Type B pancreatic cell (in vitro differentiated cells): Measurements from ENCODE around the gene WDR46. TPM values are rescaled to one million over a fixed set of nuclear protein-coding genes. Genes with fewer than 3 reads are reported as not detected.

Experiments
- DNase-seq: peaks from one replicate; pipeline ENCODE4 v3.0.0; 2021; ENCODE audit warnings: mixed read lengths; ENCODE audit not compliant: unreplicated experiment; ENCODE audit errors: extremely low spot score
- H3K27ac Mint-ChIP-seq: 2 replicates; pipeline ENCODE4 v1.8.0; 2021; ENCODE audit warnings: mild to moderate bottlenecking, mixed read lengths
- H3K27me3 Mint-ChIP-seq: 2 replicates; pipeline ENCODE4 v1.8.0; 2021; ENCODE audit warnings: mixed read lengths
- H3K36me3 Mint-ChIP-seq: 2 replicates; pipeline ENCODE4 v1.8.0; 2021; ENCODE audit warnings: mixed read lengths
- H3K4me1 Mint-ChIP-seq: one replicate; pipeline ENCODE4 v1.8.0; 2021; ENCODE audit warnings: mixed read lengths; ENCODE audit not compliant: unreplicated experiment
- H3K4me3 Mint-ChIP-seq: 2 replicates; pipeline ENCODE4 v1.8.0; 2021; ENCODE audit warnings: mild to moderate bottlenecking, mixed read lengths
- H3K9me3 Mint-ChIP-seq: 2 replicates; pipeline ENCODE4 v1.8.0; 2021; ENCODE audit warnings: mixed read lengths
- total RNA-seq: library from RNA; stranded (reverse); gene quantifications from 2 replicates; pipeline ENCODE4 v1.2.1, GENCODE V29; 2021; ENCODE audit warnings: low replicate concordance
- TF ChIP-seq, protein P1 (sequence below): fragments of 200-600 bp; sonication (generic); conservative IDR thresholded peaks from 2 replicates; pipeline ENCODE4 v1.5.0; 2021; ENCODE audit warnings: antibody characterized with exemption, mild to moderate bottlenecking

Gene WDR46
- total RNA-seq, 1 donor from 2014 or later = 67.4 TPM

DNA sequence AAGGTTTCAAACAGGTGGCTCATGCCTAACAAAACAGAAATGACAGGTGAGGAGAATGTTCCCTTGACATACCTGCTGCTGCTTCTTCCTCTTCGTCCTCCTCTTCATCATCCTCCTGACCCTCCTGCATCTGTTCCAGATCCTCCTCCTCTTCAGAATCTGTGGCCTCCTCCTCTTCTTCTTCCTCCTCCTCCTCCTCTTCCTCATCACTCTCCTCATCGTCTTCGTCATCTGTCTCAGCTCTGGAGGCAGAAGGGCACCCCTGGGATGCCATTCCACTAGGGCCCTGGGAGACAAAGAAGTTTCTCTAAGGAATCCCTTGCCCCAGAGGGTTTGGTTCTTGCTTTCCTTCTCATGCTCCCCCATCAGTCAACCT, 30.9 kb upstream of the WDR46 start:
- Mint-ChIP-seq H3K27me3 (no peaks in the 10 kb centered on the region), H3K4me1 (peaks cover 60% of the 10 kb centered on the region), H3K27ac (peak overlapping the region; percentile 70), H3K9me3 (no peaks in the 10 kb centered on the region), H3K36me3 (peaks cover 14% of the 10 kb centered on the region), H3K4me3 (peak overlapping the region; percentile 74)
- TF ChIP-seq, protein P1, sequence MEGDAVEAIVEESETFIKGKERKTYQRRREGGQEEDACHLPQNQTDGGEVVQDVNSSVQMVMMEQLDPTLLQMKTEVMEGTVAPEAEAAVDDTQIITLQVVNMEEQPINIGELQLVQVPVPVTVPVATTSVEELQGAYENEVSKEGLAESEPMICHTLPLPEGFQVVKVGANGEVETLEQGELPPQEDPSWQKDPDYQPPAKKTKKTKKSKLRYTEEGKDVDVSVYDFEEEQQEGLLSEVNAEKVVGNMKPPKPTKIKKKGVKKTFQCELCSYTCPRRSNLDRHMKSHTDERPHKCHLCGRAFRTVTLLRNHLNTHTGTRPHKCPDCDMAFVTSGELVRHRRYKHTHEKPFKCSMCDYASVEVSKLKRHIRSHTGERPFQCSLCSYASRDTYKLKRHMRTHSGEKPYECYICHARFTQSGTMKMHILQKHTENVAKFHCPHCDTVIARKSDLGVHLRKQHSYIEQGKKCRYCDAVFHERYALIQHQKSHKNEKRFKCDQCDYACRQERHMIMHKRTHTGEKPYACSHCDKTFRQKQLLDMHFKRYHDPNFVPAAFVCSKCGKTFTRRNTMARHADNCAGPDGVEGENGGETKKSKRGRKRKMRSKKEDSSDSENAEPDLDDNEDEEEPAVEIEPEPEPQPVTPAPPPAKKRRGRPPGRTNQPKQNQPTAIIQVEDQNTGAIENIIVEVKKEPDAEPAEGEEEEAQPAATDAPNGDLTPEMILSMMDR = no peak
- DNase-seq = no peak

- TF ChIP-seq, protein P1 = no peak
Observed at GRCh38 chr6:33318426-33319073, 29.5 kb upstream of the WDR46 start.

DNA sequence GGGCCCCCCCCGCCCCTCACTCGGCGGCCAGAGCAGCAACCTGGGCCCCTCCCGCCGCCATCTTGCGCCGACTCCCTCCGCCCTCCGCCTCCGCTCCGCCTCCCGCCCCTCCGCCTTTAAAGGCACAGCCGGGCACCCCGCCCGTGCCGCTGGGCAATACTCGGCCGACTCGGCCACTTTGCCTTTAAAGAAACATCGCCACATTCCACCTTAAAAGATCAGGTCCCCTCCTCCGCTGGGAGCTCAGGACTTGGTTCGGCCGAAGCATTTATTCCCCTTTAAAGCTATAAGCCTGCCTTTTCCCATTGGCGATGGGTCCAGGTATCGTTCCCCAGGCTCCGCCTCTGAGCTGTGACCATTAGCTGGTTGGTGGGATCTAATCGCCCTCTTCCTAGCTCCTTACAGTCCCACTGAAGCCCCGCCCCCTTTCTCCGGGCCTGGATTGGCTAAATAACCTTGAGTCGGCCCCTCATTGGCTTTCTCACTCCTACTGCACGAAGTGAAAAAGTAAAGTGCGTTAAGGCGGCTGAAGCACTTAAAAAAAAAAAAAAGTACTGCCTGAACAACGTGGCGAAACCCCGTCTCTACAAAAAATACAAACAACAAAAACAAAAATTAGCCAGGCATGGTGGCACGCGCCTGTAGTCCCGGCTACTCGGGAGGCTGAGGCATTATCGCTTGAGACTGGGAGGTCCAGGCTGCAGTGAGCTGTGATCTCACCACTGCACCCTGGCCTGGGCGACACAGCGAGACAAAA, 28.8 kb upstream of the WDR46 start, which contains the start of gene ZBTB22:
Gene ZBTB22, minus strand, starts transcription at position 76 of the 757 bp plus-strand sequence. CDS start 828 bp downstream, outside the sequence.
- peak; percentile 96 for DNase-seq
- peaks cover 52% of the 10 kb centered on the region for H3K4me1 Mint-ChIP-seq
- TF ChIP-seq, protein P1 = no peak
- H3K27me3 Mint-ChIP-seq = no peaks in the 10 kb centered on the region
- no peaks in the 10 kb centered on the region for H3K9me3 Mint-ChIP-seq
- peaks cover 12% of the 10 kb centered on the region for H3K36me3 Mint-ChIP-seq
- peak within 1 kb of the TSS; percentile 100 for H3K4me3 Mint-ChIP-seq
- peak within 1 kb of the TSS; percentile 100 for H3K27ac Mint-ChIP-seq

More at GRCh38 chr6:33318426-33319073, 29.5 kb upstream of the WDR46 start:
- no peaks in the 10 kb centered on the region for H3K9me3 Mint-ChIP-seq
- peak overlapping the region; percentile 100 for H3K4me3 Mint-ChIP-seq
- no peak for DNase-seq
- H3K36me3 Mint-ChIP-seq = peaks cover 14% of the 10 kb centered on the region
- H3K27ac Mint-ChIP-seq = peak overlapping the region; percentile 100
- peaks cover 59% of the 10 kb centered on the region for H3K4me1 Mint-ChIP-seq
- H3K27me3 Mint-ChIP-seq = no peaks in the 10 kb centered on the region

- no peak for DNase-seq
- Mint-ChIP-seq H3K4me3 (peak overlapping the region; percentile 100), H3K36me3 (peaks cover 9% of the 10 kb centered on the region), H3K9me3 (no peaks in the 10 kb centered on the region), H3K27me3 (peaks cover 4% of the 10 kb centered on the region), H3K4me1 (peaks cover 53% of the 10 kb centered on the region), H3K27ac (peak overlapping the region; percentile 100)
- TF ChIP-seq, protein P1 = no peak
Observed at GRCh38 chr6:33317419-33317668, 28.3 kb upstream of the WDR46 start.

DNA sequence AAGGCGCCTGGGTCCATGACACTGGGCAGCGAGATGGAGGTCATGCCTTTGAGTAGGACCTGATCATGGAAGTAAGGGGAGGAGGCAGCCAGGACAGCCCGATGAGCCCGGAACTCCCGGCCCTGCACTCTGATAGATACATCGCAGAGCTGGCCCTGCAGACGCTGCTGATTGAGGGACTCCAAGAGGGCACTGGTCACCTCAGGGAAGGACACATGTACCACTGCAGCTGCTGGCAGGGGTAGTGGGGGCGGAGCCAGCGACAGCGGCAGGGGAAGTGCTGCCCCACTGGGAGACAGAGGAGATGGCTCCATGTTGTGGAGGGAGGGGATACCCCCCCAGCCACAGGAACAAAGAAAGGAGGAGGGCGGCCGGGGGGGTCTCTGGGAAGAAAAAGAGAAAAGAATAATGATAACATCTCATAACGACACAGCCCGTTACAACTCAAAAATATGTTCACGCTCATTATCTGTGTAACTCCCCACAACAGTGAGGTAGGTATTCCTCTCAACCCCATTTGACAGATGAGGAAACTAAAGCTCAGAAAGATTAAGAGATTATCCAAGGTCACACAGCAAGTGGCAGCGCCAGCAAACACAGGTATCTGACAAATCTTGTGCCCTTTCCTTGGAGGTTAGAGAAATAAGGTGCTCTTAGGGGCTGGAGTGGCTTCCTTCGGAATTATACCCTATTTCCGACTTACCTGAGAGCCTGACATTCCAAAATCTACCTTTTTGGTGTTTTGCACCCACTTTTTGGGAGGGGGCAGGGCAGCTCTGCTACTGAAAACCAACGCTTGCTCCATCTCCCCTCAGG, 27.8 kb upstream of the WDR46 start:
- H3K27me3 Mint-ChIP-seq = peaks cover 5% of the 10 kb centered on the region
- peak overlapping the region; percentile 71 for H3K27ac Mint-ChIP-seq
- peak overlapping the region; percentile 100 for H3K4me3 Mint-ChIP-seq
- H3K4me1 Mint-ChIP-seq = peaks cover 57% of the 10 kb centered on the region
- peaks cover 9% of the 10 kb centered on the region for H3K36me3 Mint-ChIP-seq
- TF ChIP-seq, protein P1 = no peak
- H3K9me3 Mint-ChIP-seq = no peaks in the 10 kb centered on the region
- DNase-seq = no peak
